Frontal cortex (tissue), 4 donors: ENCODE data around the gene GOLGA8G. TPM values are rescaled to one million over a fixed set of nuclear protein-coding genes. Genes with fewer than 3 reads are reported as not detected.
"Not testable (repeated sequence)": the region's sequence is repeated elsewhere in the genome, so short reads cannot be mapped to it uniquely, and the experiment has no call there.

Experiments
- DNase-seq, 2 donors: peaks; one replicate each; pipeline ENCODE4 v3.0.0; 2012; ENCODE audit warnings: low spot score in 2 of 2
- FAIRE-seq: peaks from 2 replicates; lab custom pipeline; 2012; peaks lifted over from hg19 to GRCh38; lab: Jason Lieb, UNC
- small RNA-seq: library from RNA; depleted of rRNA; stranded (forward); fragments of <200 nt; gene quantifications from one replicate; pipeline ENCODE3, GENCODE V24; 2014
- total RNA-seq: library from RNA; depleted of rRNA; stranded (reverse); fragments of >200 nt; gene quantifications from one replicate; pipeline ENCODE4 v1.2.3, GENCODE V29; 2014
- donor health status: control.
- donor health status: control.
- donor health status: control.

GOLGA8G gene
- not detected for total RNA-seq

DNA sequence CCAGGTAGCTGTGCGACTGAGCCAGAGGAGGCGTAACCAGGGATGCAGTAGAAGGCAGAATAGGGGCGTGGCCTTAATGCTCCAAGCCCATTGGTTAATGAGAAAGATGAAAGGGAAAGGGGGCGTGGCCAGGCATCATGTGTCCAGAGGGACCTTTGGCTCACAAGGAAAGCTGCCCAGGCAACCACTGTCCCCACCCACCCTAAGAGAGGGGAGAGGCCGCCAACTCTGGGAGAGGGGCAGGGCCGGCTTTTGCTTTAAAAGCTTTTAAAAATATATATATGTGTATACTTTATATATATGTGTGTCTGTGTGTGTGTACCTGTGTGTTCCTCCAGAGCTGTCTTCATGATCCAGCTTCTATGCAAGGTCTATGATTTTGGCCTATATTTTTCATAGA is at the start of gene GOLGA8G:
GOLGA8G (minus strand) TSS at position 18 of the 400 bp plus-strand sequence. CDS start 62 bp downstream, outside the sequence.
- not testable (repeated sequence) for DNase-seq, FAIRE-seq

- not testable (repeated sequence) for DNase-seq, FAIRE-seq
Observed at GRCh38 chr15:28573351-28573750, 40.6 kb upstream of the GOLGA8G start.

- not testable (repeated sequence) for DNase-seq, FAIRE-seq
Observed at GRCh38 chr15:28553268-28553667, 20.5 kb upstream of the GOLGA8G start, which contains the start of gene GOLGA6L25. TSS of gene GOLGA6L25 (plus strand) at chr15:28553568. CDS start at chr15:28553629, 61 bp downstream.

- FAIRE-seq: not testable (repeated sequence)
Observed at GRCh38 chr15:28515208-28515607, 17.6 kb downstream of the GOLGA8G start.

GRCh38 chr15:28514128-28514527 is 18.6 kb downstream of the GOLGA8G start:
- not testable (repeated sequence) for FAIRE-seq, DNase-seq

More at GRCh38 chr15:28515208-28515607, 17.6 kb downstream of the GOLGA8G start:
- DNase-seq: not testable (repeated sequence)

DNA sequence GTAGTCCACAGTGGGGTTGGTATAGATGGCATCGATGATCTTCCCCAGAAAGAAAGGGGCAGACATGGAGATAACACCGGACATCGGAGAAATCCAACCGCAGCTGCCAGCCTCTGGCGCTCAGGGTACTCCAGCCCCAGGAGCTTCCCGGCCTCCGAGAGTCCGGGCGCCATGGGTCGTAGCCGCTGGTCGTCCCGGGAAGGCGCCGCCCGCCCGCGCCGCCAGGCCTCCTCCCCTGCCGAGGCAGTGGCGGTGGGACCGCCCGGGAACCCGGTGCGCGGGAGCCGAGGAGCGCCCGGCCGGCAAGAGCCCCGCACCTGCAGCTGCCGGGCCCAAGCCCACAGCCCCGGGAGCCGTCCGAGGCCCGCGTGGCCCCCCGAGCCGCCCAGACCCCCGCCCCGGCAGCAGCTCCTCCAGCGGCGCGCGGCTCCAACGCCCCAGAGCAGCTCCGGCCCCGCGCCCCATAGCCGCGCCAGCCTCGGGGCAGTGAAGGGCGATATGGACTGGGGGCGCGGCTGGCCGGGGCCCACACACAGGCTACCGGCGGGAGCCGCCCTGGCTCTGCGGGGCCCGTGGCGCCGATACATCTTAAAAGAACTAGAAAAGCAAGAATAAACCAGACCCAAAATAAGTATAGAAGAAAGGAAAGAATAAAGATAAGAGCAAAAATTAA is 24.4 kb downstream of the GOLGA8G start:
- FAIRE-seq, DNase-seq: not testable (repeated sequence)

DNA sequence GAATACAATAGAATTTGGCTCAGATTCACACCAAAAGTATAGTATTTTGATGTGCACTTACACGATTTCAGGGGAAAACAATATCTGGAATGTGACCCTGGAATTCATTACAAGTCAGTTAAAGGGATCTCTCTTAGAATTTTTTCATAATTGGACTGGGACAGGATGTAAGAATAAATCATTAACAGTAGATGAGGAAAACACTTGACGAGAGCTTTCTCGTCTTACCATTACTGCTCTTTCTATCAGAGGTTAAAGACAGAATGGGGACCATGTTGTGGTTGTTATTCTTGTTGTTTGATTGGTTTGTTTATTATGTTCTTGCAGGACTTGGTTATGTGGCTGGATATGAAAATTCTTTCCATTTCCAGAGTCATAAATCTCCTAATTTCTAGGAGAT is 51.4 kb downstream of the GOLGA8G start:
- not testable (repeated sequence) for FAIRE-seq, DNase-seq

Small RNAs within 50 kb of the gene (small RNA-seq; reads per million reads assigned to genes)
- gene AC138749.2 (not detected), gene AC138749.4 (not detected), gene AC138749.5 (not detected), gene MIR4509-3 (not detected), gene RF00017 (not detected)

Other genes with a start within 250 kb of the GOLGA8G start
- 65.2 TPM for gene HERC2, start 210.8 kb downstream of the GOLGA8G start, total RNA-seq
- not detected for gene GOLGA6L24, start 174.9 kb downstream of the GOLGA8G start, total RNA-seq
- gene GOLGA8F, start 154.3 kb downstream of the GOLGA8G start, total RNA-seq: not detected
- gene GOLGA6L25, start 20.6 kb upstream of the GOLGA8G start, total RNA-seq: not detected
- gene GOLGA8M, start 179.4 kb upstream of the GOLGA8G start, total RNA-seq: 0.82 TPM